Keratinocyte (primary cell): ENCODE results near the gene ZSCAN5A.

ENCODE experiments used
- CTCF ChIP-seq, 3 experiments: IDR thresholded peaks in 1 of 3; conservative IDR thresholded peaks in 1 of 3; optimal IDR thresholded peaks in 1 of 3; 2 replicates in 2 of 3; 3 replicates in 1 of 3; pipeline versions ENCODE3 to v1.5.1; 2011; ENCODE audit warnings: low read length in 3 of 3, mild to moderate bottlenecking in 3 of 3, moderate library complexity in 2 of 3, control low read depth in 1 of 3, inconsistent platforms in 1 of 3; ENCODE audit not compliant: insufficient read depth in 2 of 3; ENCODE audit errors: extremely low read depth in 1 of 3
- EZH2 ChIP-seq: IDR thresholded peaks from one replicate; pipeline ENCODE4 v1.6.1; 2012; ENCODE audit warnings: inconsistent platforms, mild to moderate bottlenecking, low read length, moderate library complexity

DNA sequence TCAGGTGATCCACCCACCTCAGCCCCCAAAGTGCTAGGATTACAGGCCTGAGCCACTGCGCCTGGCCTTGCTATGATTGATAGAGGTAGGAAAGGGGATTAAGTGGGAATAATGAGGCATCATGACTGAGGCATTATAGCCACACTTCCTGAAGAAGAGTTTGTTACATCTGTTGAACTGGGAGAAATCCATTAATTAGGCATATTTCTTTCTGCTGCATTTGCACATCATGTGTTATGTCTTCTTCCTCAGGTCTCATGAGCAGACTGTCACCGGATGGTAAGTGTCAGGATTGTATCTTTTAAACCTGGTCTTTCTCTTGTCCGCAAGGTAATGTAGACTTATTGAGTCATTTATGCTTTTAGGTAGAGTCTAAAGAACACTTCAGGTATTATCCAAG, 29.9 kb downstream of the ZSCAN5A start:
- TF ChIP-seq CTCF (optimal IDR thresholded peaks at IDR 0.05 in 1 of 3, IDR thresholded peaks at IDR 0.05 in 1 of 3, conservative IDR thresholded peaks at IDR 0.05 in 1 of 3; ENCODE audit: extremely low read depth in 1 of 3, insufficient read depth in 2 of 3, low read length in 3 of 3) (no peak), EZH2 (no peak)
